ENCODE measurements around the gene ERAL1. TPM values are rescaled to one million over a fixed set of nuclear protein-coding genes. Genes with fewer than 3 reads are reported as not detected.

The ERAL1 gene
- total and polyA plus RNA-seq, 7 donors, result 38.3 to 98.5 (median 44.7) TPM

DNA sequence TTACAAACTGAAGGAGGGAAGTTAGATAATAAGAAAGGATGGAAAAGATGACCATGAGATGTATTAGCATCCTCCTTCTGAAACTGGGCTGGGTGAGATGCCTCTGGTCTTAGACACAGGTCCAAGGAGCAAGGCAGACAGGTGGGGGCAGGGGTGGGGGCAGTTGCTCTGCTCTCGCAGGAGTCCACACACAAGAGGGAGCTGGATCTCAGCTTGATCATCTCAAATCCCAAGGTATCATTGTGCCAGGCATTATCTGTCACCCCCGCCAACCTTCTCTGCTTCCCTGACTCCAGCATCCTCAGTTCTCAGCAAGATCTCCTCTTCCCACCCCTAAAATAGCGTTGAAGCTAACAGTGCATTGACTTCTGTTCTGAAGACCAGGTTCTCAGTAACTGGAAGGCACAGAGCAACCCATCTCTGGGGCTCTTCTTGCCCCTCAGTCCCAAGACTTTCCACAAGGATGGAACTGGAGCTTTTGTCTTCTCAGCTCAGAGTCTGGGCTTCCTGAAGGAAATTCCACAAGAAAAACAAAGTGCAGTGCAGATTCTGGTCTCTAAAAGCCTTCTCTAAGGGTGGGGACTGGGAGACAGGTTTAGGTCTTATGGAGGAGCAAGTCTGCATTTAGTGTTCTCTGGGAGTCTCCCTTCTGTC is 41.1 kb downstream of the ERAL1 start:
- intact Hi-C loops (cut with DNase I), result loop anchor here (5.0 to 10.0 kb wide), 3 partner anchors 39 to 134 kb away; partner anchors contain the start of gene ERAL1 (in 2 of the 2)

DNA sequence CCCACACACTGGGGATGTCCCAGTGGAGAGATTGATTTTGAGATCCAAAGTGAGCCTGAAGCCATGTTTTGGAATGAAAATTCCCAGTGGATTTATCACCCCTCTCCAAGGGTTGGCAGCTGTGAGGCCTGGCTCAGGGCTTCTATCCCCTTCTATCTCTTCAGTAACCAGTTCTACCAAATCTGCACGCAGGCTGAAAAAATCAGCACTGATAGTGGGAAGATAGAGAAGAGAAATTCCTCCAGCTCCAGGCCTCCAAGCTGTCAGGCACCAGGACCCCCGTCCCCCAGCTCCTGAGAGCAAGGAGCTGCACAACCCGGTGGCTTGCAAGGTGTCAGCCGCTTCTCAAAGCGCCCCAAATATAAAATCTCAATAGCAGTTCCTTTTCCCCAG is 41.7 kb downstream of the ERAL1 start:
- TF ChIP-seq, protein P1, sequence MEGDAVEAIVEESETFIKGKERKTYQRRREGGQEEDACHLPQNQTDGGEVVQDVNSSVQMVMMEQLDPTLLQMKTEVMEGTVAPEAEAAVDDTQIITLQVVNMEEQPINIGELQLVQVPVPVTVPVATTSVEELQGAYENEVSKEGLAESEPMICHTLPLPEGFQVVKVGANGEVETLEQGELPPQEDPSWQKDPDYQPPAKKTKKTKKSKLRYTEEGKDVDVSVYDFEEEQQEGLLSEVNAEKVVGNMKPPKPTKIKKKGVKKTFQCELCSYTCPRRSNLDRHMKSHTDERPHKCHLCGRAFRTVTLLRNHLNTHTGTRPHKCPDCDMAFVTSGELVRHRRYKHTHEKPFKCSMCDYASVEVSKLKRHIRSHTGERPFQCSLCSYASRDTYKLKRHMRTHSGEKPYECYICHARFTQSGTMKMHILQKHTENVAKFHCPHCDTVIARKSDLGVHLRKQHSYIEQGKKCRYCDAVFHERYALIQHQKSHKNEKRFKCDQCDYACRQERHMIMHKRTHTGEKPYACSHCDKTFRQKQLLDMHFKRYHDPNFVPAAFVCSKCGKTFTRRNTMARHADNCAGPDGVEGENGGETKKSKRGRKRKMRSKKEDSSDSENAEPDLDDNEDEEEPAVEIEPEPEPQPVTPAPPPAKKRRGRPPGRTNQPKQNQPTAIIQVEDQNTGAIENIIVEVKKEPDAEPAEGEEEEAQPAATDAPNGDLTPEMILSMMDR (IDR thresholded peaks at IDR 0.05), result no peak
- DNase-seq (no peak), ATAC-seq (no peak)
- Histone ChIP-seq H3K4me3 (peak overlapping the region; percentile 91), H3K36me3 (ENCODE audit: insufficient read depth in 1 of 2, low read depth in 1 of 2) (no peaks in the 10 kb centered on the region), H3K9me3 (no peaks in the 10 kb centered on the region), H3K4me1 (peaks cover 28% of the 10 kb centered on the region), H3K27ac (peak overlapping the region; percentile 92), H3K27me3 (ENCODE audit: insufficient read depth in 3 of 3, low read length in 2 of 3) (no peaks in the 10 kb centered on the region)
- intact Hi-C loops (cut with DNase I), result loop anchor here (5.0 to 10.0 kb wide), 3 partner anchors 39 to 134 kb away; partner anchors contain the start of gene ERAL1 (in 2 of the 2)
- WGBS, 3 donors, result 28 to 40% (median 38%) methylated on average over 5 of the region's 5 CpGs

More for the DNA sequence above, 41.1 kb downstream of the ERAL1 start:
- Histone ChIP-seq H3K27ac (peak overlapping the region; percentile 92), H3K36me3 (ENCODE audit: insufficient read depth in 1 of 2, low read depth in 1 of 2) (no peaks in the 10 kb centered on the region), H3K4me3 (peak overlapping the region; percentile 91), H3K9me3 (no peaks in the 10 kb centered on the region), H3K4me1 (peaks cover 28% of the 10 kb centered on the region), H3K27me3 (ENCODE audit: insufficient read depth in 3 of 3, low read length in 2 of 3) (no peaks in the 10 kb centered on the region)
- DNase-seq, result no peak
- no peak for ATAC-seq
- WGBS, 3 donors, result 46 to 49% (median 46%) methylated on average over 3 of the region's 3 CpGs
- TF ChIP-seq, protein P1 (IDR thresholded peaks at IDR 0.05), result no peak

DNA sequence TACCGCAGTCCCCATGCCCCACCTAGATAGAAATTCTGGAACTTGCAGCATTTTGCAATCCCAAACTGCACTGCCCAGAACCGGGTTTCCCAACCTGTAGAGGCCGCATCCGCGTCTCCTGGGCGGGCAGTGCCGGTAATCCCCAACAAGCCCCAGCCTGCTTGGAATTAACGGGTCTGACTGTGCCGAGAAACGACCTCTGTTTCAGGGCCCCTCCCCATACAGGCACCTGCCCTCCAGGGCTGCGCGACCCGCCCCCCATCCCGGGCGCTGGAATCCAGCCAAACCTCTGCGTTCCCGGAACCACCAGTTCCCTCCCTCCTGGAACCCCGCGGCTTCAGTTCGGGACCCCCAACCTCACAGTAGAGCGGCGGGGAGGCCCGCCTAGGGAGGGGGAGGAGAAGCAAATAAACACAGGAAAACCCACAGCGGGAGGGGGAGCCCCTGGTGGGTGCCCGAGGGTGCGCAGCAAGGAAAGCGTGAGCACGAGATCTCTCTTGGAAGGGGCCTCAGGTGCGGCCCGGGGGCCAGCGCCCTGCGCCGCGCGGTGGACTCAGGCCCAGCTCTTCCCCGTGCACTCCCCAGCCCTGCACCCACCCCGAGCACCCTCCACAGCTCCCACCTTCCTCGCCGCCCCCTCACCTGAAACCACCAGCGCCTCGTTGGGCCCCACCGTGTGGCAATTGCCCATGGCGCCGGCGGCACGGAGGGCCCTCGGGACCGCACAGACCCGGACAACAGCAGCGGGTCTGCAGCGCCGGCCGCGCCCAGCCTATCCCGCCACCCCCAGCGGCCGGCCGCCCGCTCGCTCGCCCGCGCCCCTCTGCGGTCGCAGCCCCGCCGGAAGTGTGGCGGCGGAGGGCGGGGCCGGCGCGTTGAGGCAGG is 42.3 kb downstream of the ERAL1 start, which contains the start of gene FLOT2:
Gene FLOT2, minus strand, starts transcription at position 850 of the 885 bp plus-strand sequence. Its CDS starts 159 bp downstream, at position 691.
- peaks cover 27% of the 10 kb centered on the region for H3K4me1 ChIP-seq
- intact Hi-C loops (cut with DNase I), result loop anchor here (5.0 to 10.0 kb wide), 3 partner anchors 40 to 135 kb away; partner anchors contain the start of gene ERAL1 (in 2 of the 2)

DNA sequence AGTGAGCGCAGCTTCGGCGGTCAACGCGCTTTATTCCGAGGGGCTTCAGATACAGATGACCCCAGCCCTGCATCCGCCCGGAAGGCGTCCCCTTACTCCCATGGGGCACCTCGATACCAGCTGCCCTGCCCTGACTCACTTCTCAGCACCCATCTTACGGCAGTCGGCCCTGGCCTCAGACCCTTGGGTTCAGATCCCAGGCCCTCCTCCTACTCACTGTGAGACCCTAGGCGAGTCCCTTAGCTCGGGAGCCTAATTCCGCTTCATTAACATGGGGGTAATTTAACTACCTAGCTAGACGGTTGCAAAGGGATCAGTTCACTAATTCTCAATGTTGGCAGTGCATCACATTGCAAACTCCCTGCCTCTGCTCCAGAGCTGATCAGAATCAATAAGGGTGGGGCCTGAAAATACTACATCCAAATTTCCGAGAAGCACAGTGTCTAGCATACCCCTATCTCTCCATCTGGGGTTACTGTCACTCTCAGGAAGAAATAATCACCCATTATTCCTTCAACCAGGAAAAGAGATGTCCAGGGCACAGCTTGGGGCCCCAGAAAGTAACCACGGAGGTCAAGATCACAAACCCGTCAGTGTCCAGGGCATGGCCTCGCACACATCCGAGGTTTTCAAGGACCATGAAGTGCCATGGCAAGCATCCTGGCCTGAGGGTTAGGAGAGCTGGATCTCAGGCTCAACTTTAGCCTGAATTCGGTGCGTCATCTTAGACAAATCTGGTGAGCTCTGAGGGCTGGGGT is 43.1 kb downstream of the ERAL1 start:
- H3K27ac ChIP-seq, result peak overlapping the region; percentile 92
- H3K4me1 ChIP-seq, result peaks cover 19% of the 10 kb centered on the region
- no peaks in the 10 kb centered on the region for H3K27me3 ChIP-seq (ENCODE audit: insufficient read depth in 3 of 3, low read length in 2 of 3)
- DNase-seq (no peak), ATAC-seq (peak in 2 of 4 donors; percentile 24 to 33)
- H3K9me3 ChIP-seq, result no peaks in the 10 kb centered on the region
- intact Hi-C loops (cut with DNase I), result loop anchor here (5.0 to 10.0 kb wide), 3 partner anchors 41 to 136 kb away; partner anchors contain the start of gene ERAL1 (in 2 of the 2)
- TF ChIP-seq, protein P1 (IDR thresholded peaks at IDR 0.05), result no peak
- no peaks in the 10 kb centered on the region for H3K36me3 ChIP-seq (ENCODE audit: insufficient read depth in 1 of 2, low read depth in 1 of 2)
- 20 to 22% (median 21%) methylated on average over 22 to 23 of the region's 23 CpGs for WGBS, 3 donors
- H3K4me3 ChIP-seq, result peak overlapping the region; percentile 91

More for the DNA sequence above, 42.3 kb downstream of the ERAL1 start, which contains the start of gene FLOT2:
- H3K27ac ChIP-seq, result peak within 1 kb of the TSS; percentile 92
- ATAC-seq, result peak; percentile 75 to 87 (median 82)
- no peaks in the 10 kb centered on the region for H3K27me3 ChIP-seq (ENCODE audit: insufficient read depth in 3 of 3, low read length in 2 of 3)
- H3K9me3 ChIP-seq, result no peaks in the 10 kb centered on the region
- TF ChIP-seq, protein P1 (IDR thresholded peaks at IDR 0.05), result peak; percentile 11
- H3K4me3 ChIP-seq, result peak within 1 kb of the TSS; percentile 91
- H3K36me3 ChIP-seq (ENCODE audit: insufficient read depth in 1 of 2, low read depth in 1 of 2), result no peaks in the 10 kb centered on the region
- DNase-seq, result peak; percentile 65 to 77
- WGBS, 3 donors, result 0 to 1% (median 1%) methylated on average over 52 to 73 of the region's 73 CpGs

Data from psoas muscle (tissue), 8 donors.